Measurements from ENCODE around the gene RASGEF1B.

- TF ChIP-seq, protein P1, sequence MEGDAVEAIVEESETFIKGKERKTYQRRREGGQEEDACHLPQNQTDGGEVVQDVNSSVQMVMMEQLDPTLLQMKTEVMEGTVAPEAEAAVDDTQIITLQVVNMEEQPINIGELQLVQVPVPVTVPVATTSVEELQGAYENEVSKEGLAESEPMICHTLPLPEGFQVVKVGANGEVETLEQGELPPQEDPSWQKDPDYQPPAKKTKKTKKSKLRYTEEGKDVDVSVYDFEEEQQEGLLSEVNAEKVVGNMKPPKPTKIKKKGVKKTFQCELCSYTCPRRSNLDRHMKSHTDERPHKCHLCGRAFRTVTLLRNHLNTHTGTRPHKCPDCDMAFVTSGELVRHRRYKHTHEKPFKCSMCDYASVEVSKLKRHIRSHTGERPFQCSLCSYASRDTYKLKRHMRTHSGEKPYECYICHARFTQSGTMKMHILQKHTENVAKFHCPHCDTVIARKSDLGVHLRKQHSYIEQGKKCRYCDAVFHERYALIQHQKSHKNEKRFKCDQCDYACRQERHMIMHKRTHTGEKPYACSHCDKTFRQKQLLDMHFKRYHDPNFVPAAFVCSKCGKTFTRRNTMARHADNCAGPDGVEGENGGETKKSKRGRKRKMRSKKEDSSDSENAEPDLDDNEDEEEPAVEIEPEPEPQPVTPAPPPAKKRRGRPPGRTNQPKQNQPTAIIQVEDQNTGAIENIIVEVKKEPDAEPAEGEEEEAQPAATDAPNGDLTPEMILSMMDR (IDR thresholded peaks at IDR 0.05) = no peak
- TF ChIP-seq POLR2A (IDR thresholded peaks at IDR 0.05) = no peak
These were observed 3.0 kb downstream of the RASGEF1B start for GRCh38 chr4:81468678-81469077.

Data from body of pancreas (tissue), 4 donors.